HepG2 (cell line): Measurements from ENCODE around the gene CBX5. TPM values are rescaled to one million over a fixed set of nuclear protein-coding genes. Genes with fewer than 3 reads are reported as not detected.

Experiments used
- AHDC1 ChIP-seq: sonication (generic); formaldehyde crosslinking; IDR thresholded peaks from 2 replicates; pipeline ENCODE4 v1.5.1; 2020; ENCODE audit warnings: mild to moderate bottlenecking, missing genetic modification reagents, borderline replicate concordance
- AKAP8 ChIP-seq: sonication (generic); formaldehyde crosslinking; IDR thresholded peaks from 2 replicates; pipeline ENCODE4 v1.5.1; 2020; ENCODE audit warnings: mild to moderate bottlenecking, missing genetic modification reagents
- CREM ChIP-seq, 2 experiments: sonication (generic) in 1 of 2; formaldehyde crosslinking in 1 of 2; IDR thresholded peaks; 2 replicates each; pipeline versions ENCODE4 v1.4.0 to v1.6.1; 2016 to 2020; ENCODE audit warnings: antibody characterized with exemption in 1 of 2, mild to moderate bottlenecking in 1 of 2, missing genetic modification reagents in 1 of 2
- DR1 ChIP-seq: sonication (generic); formaldehyde crosslinking; IDR thresholded peaks from 2 replicates; pipeline ENCODE4 v1.8.0; 2021; ENCODE audit warnings: mild to moderate bottlenecking, missing genetic modification reagents, inconsistent platforms
- EEA1 ChIP-seq: sonication (generic); formaldehyde crosslinking; IDR thresholded peaks from 2 replicates; pipeline ENCODE4 v1.5.1; 2020; ENCODE audit warnings: mild to moderate bottlenecking, missing genetic modification reagents, borderline replicate concordance
- MXD3 ChIP-seq: IDR thresholded peaks from 2 replicates; pipeline ENCODE4 v1.6.1; 2016; ENCODE audit warnings: mild to moderate bottlenecking, missing biosample characterization, missing genetic modification reagents
- NR3C1 ChIP-seq: sonication (generic); formaldehyde crosslinking; IDR thresholded peaks from 2 replicates; pipeline ENCODE4 v1.4.0; 2020; ENCODE audit warnings: missing genetic modification reagents
- PHF5A ChIP-seq: IDR thresholded peaks from one replicate; pipeline ENCODE4 v1.6.1; 2018; ENCODE audit warnings: low read depth, missing genetic modification reagents; ENCODE audit not compliant: unreplicated experiment
- RFXANK ChIP-seq: IDR thresholded peaks from 2 replicates; pipeline ENCODE4 v1.6.1; 2016
- SMARCC2 ChIP-seq: fragments of 450-650 bp; IDR thresholded peaks from 2 replicates; pipeline ENCODE4 v1.6.1; 2017; ENCODE audit warnings: antibody characterized with exemption, mild to moderate bottlenecking
- SNAPC4 ChIP-seq: sonication (generic); formaldehyde crosslinking; IDR thresholded peaks from 2 replicates; pipeline ENCODE4 v1.4.0; 2020; ENCODE audit warnings: mild to moderate bottlenecking, missing genetic modification reagents
- SP1 ChIP-seq, 2 experiments: fragments of 450-650 bp in 1 of 2; sonication (generic) in 1 of 2; formaldehyde crosslinking in 1 of 2; IDR thresholded peaks; 2 replicates each; pipeline versions ENCODE4 v1.4.0 to v1.6.1; 2016 to 2020; ENCODE audit warnings: missing genetic modification reagents in 1 of 2
- TBX2 ChIP-seq: sonication (generic); formaldehyde crosslinking; IDR thresholded peaks from 2 replicates; pipeline ENCODE4 v1.5.0; 2020; ENCODE audit warnings: missing genetic modification reagents, mild to moderate bottlenecking, borderline replicate concordance
- ZNF136 ChIP-seq: sonication (generic); formaldehyde crosslinking; IDR thresholded peaks from 2 replicates; pipeline ENCODE4 v1.8.1; 2022; ENCODE audit warnings: low read depth, mild to moderate bottlenecking, moderate library complexity, missing genetic modification reagents
- ZNF234 ChIP-seq: sonication (generic); formaldehyde crosslinking; conservative IDR thresholded peaks from 2 replicates; pipeline ENCODE4 v1.5.1; 2020; ENCODE audit warnings: mild to moderate bottlenecking, missing genetic modification reagents
- ZNF251 ChIP-seq: sonication (generic); formaldehyde crosslinking; IDR thresholded peaks from 2 replicates; pipeline ENCODE4 v1.9.0; 2021; ENCODE audit warnings: mild to moderate bottlenecking, missing genetic modification reagents
- ZNF337 ChIP-seq: sonication (generic); formaldehyde crosslinking; IDR thresholded peaks from 2 replicates; pipeline ENCODE4 v1.5.1; 2020; ENCODE audit warnings: missing genetic modification reagents, low read depth, mild to moderate bottlenecking, borderline replicate concordance
- ZNF547 ChIP-seq: sonication (generic); formaldehyde crosslinking; IDR thresholded peaks from 2 replicates; pipeline ENCODE4 v1.5.1; 2020; ENCODE audit warnings: mild to moderate bottlenecking, missing genetic modification reagents
- ZNF556 ChIP-seq: sonication (generic); formaldehyde crosslinking; IDR thresholded peaks from 2 replicates; pipeline ENCODE4 v1.4.0; 2020; ENCODE audit warnings: mild to moderate bottlenecking, missing genetic modification reagents, borderline replicate concordance
- polyA plus RNA-seq, 8 experiments: library from polyadenylated mRNA; depleted of rRNA in 3 of 8; stranded (reverse) in 7 of 8; unstranded in 1 of 8; fragments of >200 nt; fragmentation: Illumina TruSeq in 4 of 8; extraction: Trizol in 4 of 8; gene quantifications; 2 replicates each; pipeline versions ENCODE4 v1.2.1 to v1.2.3, GENCODE V29; 2011 to 2016; ENCODE audit warnings: low read depth in 4 of 8, missing spikeins in 1 of 8, mixed read lengths in 1 of 8; ENCODE audit not compliant: insufficient read depth in 1 of 8
- total RNA-seq, 5 experiments: library from RNA; depleted of rRNA; stranded (reverse); fragments of >200 nt; fragmentation: Illumina TruSeq; extraction: Trizol; gene quantifications; 2 replicates each; pipeline ENCODE4 v1.2.3, GENCODE V29; 2016; ENCODE audit warnings: low read depth in 1 of 5

CBX5 gene
- total and polyA plus RNA-seq, 2 of the 13 experiments (the other 11 are each of a cell fraction or from before 2014, with no cell fraction given): 16.0 to 22.2 TPM

- TF ChIP-seq SNAPC4 (CRISPR knock-in tag): no peak; the same call in 1 of the 2 replicates
- TF ChIP-seq SP1 (IDR thresholded peaks at IDR 0.05): no peak
- TF ChIP-seq SP1 (CRISPR knock-in tag; IDR thresholded peaks at IDR 0.05): no peak
- TF ChIP-seq PHF5A: no peak
- no peak for TF ChIP-seq RFXANK
- no peak for TF ChIP-seq CREM (IDR thresholded peaks at IDR 0.05)
- TF ChIP-seq CREM (CRISPR knock-in tag; IDR thresholded peaks at IDR 0.05): no peak
- TF ChIP-seq MXD3: no peak
- TF ChIP-seq ZNF136 (CRISPR knock-in tag): no peak
- peak; percentile 45; the same call in 1 of the 2 replicates for TF ChIP-seq AHDC1 (CRISPR knock-in tag)
- TF ChIP-seq TBX2 (CRISPR knock-in tag): no peak
- TF ChIP-seq ZNF251 (CRISPR knock-in tag): no peak
- no peak for TF ChIP-seq ZNF234 (CRISPR knock-in tag)
- TF ChIP-seq ZNF556: no peak
- TF ChIP-seq ZNF547: no peak
- no peak for TF ChIP-seq SMARCC2
- TF ChIP-seq EEA1 (CRISPR knock-in tag): no peak
- no peak for TF ChIP-seq ZNF337 (CRISPR knock-in tag)
- no peak for TF ChIP-seq NR3C1
- TF ChIP-seq AKAP8 (CRISPR knock-in tag): no peak
- TF ChIP-seq DR1 (CRISPR knock-in tag): peak; percentile 64; the same call in 1 of the 2 replicates
These were observed 21.0 kb upstream of the CBX5 start, which contains the start of gene NFE2 (continued) for GRCh38 chr12:54300732-54301427.
